22Rv1 (cell line): ENCODE data around the gene BCR.

Source experiments
- H3K27ac ChIP-seq: fragments of 450-650 bp; 2 replicates; pipeline ENCODE4 v1.5.1; 2017
- ZFX ChIP-seq: fragments of 450-650 bp; IDR thresholded peaks from 2 replicates; pipeline ENCODE4 v1.6.1; 2017; ENCODE audit warnings: antibody characterized with exemption, borderline replicate concordance
- TF ChIP-seq, protein P1 (sequence below): fragments of 450-650 bp; IDR thresholded peaks from 2 replicates; pipeline ENCODE4 v1.5.1; 2017; ENCODE audit warnings: mild to moderate bottlenecking

The BCR gene

DNA sequence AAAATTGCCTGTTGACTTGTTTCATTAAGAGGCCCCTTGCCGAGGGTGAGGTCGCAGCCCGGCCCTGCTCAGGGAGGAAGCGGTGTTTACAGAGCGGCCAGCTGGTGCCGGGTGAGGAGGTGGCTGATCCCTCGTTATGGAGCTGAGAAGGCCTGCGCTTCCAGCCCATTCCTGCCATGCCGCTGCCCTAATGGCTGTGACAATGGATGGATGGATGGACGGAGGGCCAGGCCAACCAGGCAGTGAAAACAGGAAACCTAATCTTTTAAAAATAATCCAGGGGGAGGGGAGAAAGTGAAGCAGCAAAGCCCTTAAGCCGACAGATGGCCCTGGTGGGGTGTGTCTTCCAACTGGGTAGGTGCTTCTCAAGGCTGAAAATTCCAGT lies 38.5 kb downstream of the BCR start:
- no peak for TF ChIP-seq ZFX
- TF ChIP-seq, protein P1, sequence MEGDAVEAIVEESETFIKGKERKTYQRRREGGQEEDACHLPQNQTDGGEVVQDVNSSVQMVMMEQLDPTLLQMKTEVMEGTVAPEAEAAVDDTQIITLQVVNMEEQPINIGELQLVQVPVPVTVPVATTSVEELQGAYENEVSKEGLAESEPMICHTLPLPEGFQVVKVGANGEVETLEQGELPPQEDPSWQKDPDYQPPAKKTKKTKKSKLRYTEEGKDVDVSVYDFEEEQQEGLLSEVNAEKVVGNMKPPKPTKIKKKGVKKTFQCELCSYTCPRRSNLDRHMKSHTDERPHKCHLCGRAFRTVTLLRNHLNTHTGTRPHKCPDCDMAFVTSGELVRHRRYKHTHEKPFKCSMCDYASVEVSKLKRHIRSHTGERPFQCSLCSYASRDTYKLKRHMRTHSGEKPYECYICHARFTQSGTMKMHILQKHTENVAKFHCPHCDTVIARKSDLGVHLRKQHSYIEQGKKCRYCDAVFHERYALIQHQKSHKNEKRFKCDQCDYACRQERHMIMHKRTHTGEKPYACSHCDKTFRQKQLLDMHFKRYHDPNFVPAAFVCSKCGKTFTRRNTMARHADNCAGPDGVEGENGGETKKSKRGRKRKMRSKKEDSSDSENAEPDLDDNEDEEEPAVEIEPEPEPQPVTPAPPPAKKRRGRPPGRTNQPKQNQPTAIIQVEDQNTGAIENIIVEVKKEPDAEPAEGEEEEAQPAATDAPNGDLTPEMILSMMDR: no peak
- no peak overlapping the region for H3K27ac ChIP-seq

DNA sequence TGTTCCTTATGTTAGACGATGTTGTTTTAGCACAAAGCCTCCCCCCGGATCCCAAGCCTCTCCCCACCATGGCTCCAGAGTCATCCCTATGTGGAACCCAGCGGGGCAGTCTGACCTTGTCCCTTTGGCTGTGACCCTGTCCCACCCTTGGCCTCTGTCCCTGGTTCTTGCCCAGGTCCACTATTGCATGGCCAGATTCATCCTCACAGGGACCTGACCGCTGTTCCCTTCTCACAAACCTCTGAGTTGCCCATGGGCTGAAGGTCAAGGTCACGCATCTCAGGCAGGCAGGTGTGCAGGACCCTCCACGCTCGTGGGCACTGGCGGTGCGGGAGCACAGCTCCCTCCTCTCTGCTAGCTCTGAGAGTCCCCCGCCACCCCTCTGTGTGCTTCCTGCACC lies 39.0 kb downstream of the BCR start:
- TF ChIP-seq, protein P1: no peak
- TF ChIP-seq ZFX: no peak
- H3K27ac ChIP-seq: no peak overlapping the region

- H3K27ac ChIP-seq: no peak overlapping the region
These were observed 39.6 kb downstream of the BCR start for GRCh38 chr22:23219822-23220484.

DNA sequence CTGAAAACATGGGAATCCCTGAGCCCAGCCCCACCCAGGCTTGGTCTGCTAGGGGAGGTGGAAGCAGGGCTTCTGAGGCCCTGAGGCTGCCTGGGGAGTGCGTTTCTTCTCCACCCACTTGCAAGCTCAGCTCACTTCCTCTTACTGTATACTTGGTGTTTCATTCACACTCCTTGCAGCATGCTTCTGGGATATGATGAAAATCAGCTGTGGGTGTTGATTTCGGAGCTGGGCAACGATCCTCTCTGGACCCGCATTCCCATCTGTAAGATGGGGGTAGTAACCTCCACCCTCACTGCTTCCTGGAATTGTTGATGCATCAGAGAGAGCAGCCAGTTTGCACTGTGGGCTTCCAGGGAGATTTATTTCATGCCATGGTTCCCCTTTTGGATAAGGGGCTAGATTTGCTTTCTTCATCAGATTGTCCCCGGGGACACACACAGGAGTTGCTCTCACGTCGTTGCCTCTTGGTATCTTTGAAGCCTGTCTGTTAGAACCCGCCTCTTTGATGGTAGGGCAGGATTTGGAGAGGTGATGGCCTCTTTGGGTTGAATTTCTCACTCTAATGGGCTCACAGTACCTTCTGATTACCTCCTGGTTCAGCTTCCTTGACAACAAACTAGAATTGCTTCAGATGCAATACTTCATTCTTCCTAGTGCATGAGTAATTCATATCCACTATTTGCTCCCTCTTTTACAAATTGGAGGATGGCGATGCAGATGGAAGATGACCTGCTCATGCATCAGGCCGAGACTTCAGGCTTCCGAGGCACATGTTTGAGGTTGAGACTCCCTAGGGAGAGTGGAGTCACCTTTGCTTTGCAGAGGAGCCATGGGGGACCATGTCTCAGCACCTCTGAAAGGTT lies 40.4 kb downstream of the BCR start:
- TF ChIP-seq, protein P1: no peak
- TF ChIP-seq ZFX: no peak
- H3K27ac ChIP-seq: no peak overlapping the region

More at GRCh38 chr22:23219822-23220484, 39.6 kb downstream of the BCR start:
- TF ChIP-seq ZFX: no peak
- TF ChIP-seq, protein P1: no peak

GRCh38 chr22:23221351-23221804 lies 41.1 kb downstream of the BCR start:
- no peak for TF ChIP-seq ZFX
- TF ChIP-seq, protein P1: no peak
- no peak overlapping the region for H3K27ac ChIP-seq

GRCh38 chr22:23222033-23222792 lies 41.9 kb downstream of the BCR start:
- TF ChIP-seq, protein P1: no peak
- no peak for TF ChIP-seq ZFX
- H3K27ac ChIP-seq: no peak overlapping the region
